IMR-90 (cell line): Measurements from ENCODE around the gene DISC1. TPM values are rescaled to one million over a fixed set of nuclear protein-coding genes. Genes with fewer than 3 reads are reported as not detected.

Experiments used
- ATAC-seq: fragments of 200-7000 bp; cut with Tn5 transposase; 2 replicates; pipeline ENCODE4 v1.9.1; 2020; ENCODE audit warnings: low read depth, mild to moderate bottlenecking, moderate library complexity
- BruUV-seq: library from RNA; stranded (reverse); fragments of 400-500 nt; replicated peaks from 2 replicates; lab custom pipeline; 2021; lab: Mats Ljungman, UMichigan
- CTCF ChIA-PET: fragments of 300-600 bp; formaldehyde crosslinking; extraction: SDS; loops from one replicate; lab custom pipeline; 2021; ENCODE audit warnings: antibody characterized with exemption; lab: Yijun Ruan, JAX
- POLR2A ChIA-PET: fragments of 300-600 bp; sonication (Branson Sonifier 250); formaldehyde crosslinking; loops from one replicate; lab custom pipeline; 2022; ENCODE audit warnings: antibody characterized with exemption; ENCODE audit not compliant: unreplicated experiment; lab: Charles Lee
- DNase-seq: peaks from one replicate; pipeline ENCODE4 v3.0.0; 2013
- H2AFZ ChIP-seq: replicated peaks from 2 replicates; pipeline ENCODE3; 2013; ENCODE audit warnings: low read length, mild to moderate bottlenecking; ENCODE audit not compliant: poor library complexity
- H2AK5ac ChIP-seq: 2 replicates; pipeline ENCODE4 v1.6.1; 2013; ENCODE audit warnings: low read depth, low read length, inconsistent platforms
- H2AK9ac ChIP-seq: replicated peaks from 2 replicates; pipeline ENCODE3; 2013; ENCODE audit warnings: mild to moderate bottlenecking, low read depth, low read length, moderate library complexity; ENCODE audit not compliant: poor library complexity
- H2BK120ac ChIP-seq: 2 replicates; pipeline ENCODE4 v1.6.1; 2013; ENCODE audit warnings: low read depth, low read length, inconsistent platforms
- H2BK15ac ChIP-seq: 3 replicates; pipeline ENCODE4 v1.6.1; 2013; ENCODE audit warnings: low read depth, low read length, inconsistent platforms
- H2BK20ac ChIP-seq: 2 replicates; pipeline ENCODE4 v1.6.1; 2013; ENCODE audit warnings: low read depth, mild to moderate bottlenecking, inconsistent platforms, low read length, moderate library complexity
- H2BK5ac ChIP-seq: 2 replicates; pipeline ENCODE4 v1.6.1; 2013; ENCODE audit warnings: mild to moderate bottlenecking, low read depth, low read length, inconsistent platforms; ENCODE audit not compliant: poor library complexity, severe bottlenecking
- H3K14ac ChIP-seq: replicated peaks from 2 replicates; pipeline ENCODE4 v1.6.1; 2013; ENCODE audit warnings: low read depth, low read length, inconsistent platforms
- H3K18ac ChIP-seq: 2 replicates; pipeline ENCODE4 v1.6.1; 2013; ENCODE audit warnings: low read depth, low read length, control low read depth
- H3K23ac ChIP-seq: 2 replicates; pipeline ENCODE4 v1.6.1; 2013; ENCODE audit warnings: low read depth, low read length, inconsistent platforms
- H3K27ac ChIP-seq: 2 replicates; pipeline ENCODE4 v1.5.1; 2013; ENCODE audit warnings: mild to moderate bottlenecking, control low read depth, low read length; ENCODE audit not compliant: insufficient read depth
- H3K27me3 ChIP-seq: 2 replicates; pipeline ENCODE4 v1.6.1; 2013; ENCODE audit warnings: low read length; ENCODE audit not compliant: control insufficient read depth, insufficient read depth
- H3K36me3 ChIP-seq: 2 replicates; pipeline ENCODE4 v1.6.1; 2013; ENCODE audit warnings: low read length, mixed read lengths; ENCODE audit not compliant: control insufficient read depth, insufficient read depth
- H3K4ac ChIP-seq: 2 replicates; pipeline ENCODE4 v1.6.1; 2013; ENCODE audit warnings: low read depth, low read length, inconsistent platforms
- H3K4me1 ChIP-seq: 2 replicates; pipeline ENCODE4 v1.6.1; 2013; ENCODE audit warnings: low read length, mixed read lengths; ENCODE audit not compliant: control insufficient read depth, insufficient read depth
- H3K4me2 ChIP-seq: 2 replicates; pipeline ENCODE4 v1.6.1; 2013; ENCODE audit warnings: low read depth, mild to moderate bottlenecking, control low read depth, low read length, moderate library complexity
- H3K4me3 ChIP-seq: 2 replicates; pipeline ENCODE4 v1.5.1; 2013; ENCODE audit warnings: low read depth, mild to moderate bottlenecking, control low read depth, low read length, moderate library complexity; ENCODE audit not compliant: insufficient read depth
- H3K56ac ChIP-seq: 2 replicates; pipeline ENCODE4 v1.6.1; 2013; ENCODE audit warnings: low read length, inconsistent platforms; ENCODE audit not compliant: insufficient read depth; ENCODE audit errors: extremely low read depth
- H3K79me1 ChIP-seq, 2 experiments: 2 replicates each; pipeline ENCODE4 v1.6.1; 2013; ENCODE audit warnings: low read length in 2 of 2, inconsistent platforms in 1 of 2, low read depth in 1 of 2
- H3K9ac ChIP-seq: 2 replicates; pipeline ENCODE4 v1.6.1; 2013; ENCODE audit warnings: low read depth, low read length, control low read depth
- H3K9me1 ChIP-seq: 2 replicates; pipeline ENCODE4 v1.6.1; 2013; ENCODE audit warnings: low read length, inconsistent platforms; ENCODE audit not compliant: insufficient read depth
- H3K9me3 ChIP-seq: 2 replicates; pipeline ENCODE4 v1.6.1; 2013; ENCODE audit warnings: low read length; ENCODE audit not compliant: control insufficient read depth, insufficient read depth
- H4K20me1 ChIP-seq: 2 replicates; pipeline ENCODE4 v1.6.1; 2013; ENCODE audit warnings: low read length, inconsistent platforms; ENCODE audit not compliant: insufficient read depth
- H4K5ac ChIP-seq: 2 replicates; pipeline ENCODE4 v1.6.1; 2013; ENCODE audit warnings: mild to moderate bottlenecking, low read depth, low read length, control low read depth
- H4K8ac ChIP-seq, 2 experiments: 2 replicates each; pipeline ENCODE4 v1.6.1; 2013; ENCODE audit warnings: low read depth in 2 of 2, low read length in 2 of 2, control low read depth in 1 of 2, inconsistent platforms in 1 of 2
- H4K91ac ChIP-seq: 2 replicates; pipeline ENCODE4 v1.6.1; 2013; ENCODE audit warnings: low read depth, low read length, inconsistent platforms; ENCODE audit not compliant: insufficient read depth
- MAZ ChIP-seq: IDR thresholded peaks from 2 replicates; pipeline ENCODE4 v1.6.1; 2012; ENCODE audit warnings: low read depth, mild to moderate bottlenecking, low read length, improper control_type of control experiment, moderate library complexity, borderline replicate concordance
- POLR2A ChIP-seq: IDR thresholded peaks from 2 replicates; pipeline ENCODE4 v1.6.1; 2012; ENCODE audit warnings: mild to moderate bottlenecking, low read depth, low read length
- WGBS, 2 experiments: methylation state at CpG; one replicate each; pipeline versions ENCODE4 v1.1.5 to v1.1.7; 2013; ENCODE audit warnings: missing lambda C conversion rate in 2 of 2; ENCODE audit not compliant: insufficient read length in 1 of 2; ENCODE audit errors: extremely low coverage in 2 of 2; 5-methylcytosine and 5-hydroxymethylcytosine counted together
- dilution Hi-C: fragments of 300-500 bp; cut with HindIII; formaldehyde crosslinking; loops from one replicate; pipeline ENCODE4 v1.14.3; 2018; ENCODE audit warnings: low sequenced_read_pairs; ENCODE audit not compliant: unreplicated experiment
- in situ Hi-C: fragments of 300-500 bp; cut with MboI; formaldehyde crosslinking; loops from 3 replicates; pipeline ENCODE4 v1.14.3; 2019; ENCODE audit warnings: low sequenced_read_pairs, inconsistent platforms, mixed read lengths
- intact Hi-C: fragments of 100-400 bp; cut with micrococcal nuclease; formaldehyde crosslinking; loops from 2 replicates; pipeline ENCODE4 v1.10.0; 2022
- polyA plus RNA-seq, 3 experiments: library from polyadenylated mRNA; depleted of rRNA; stranded (reverse); fragments of >200 nt; gene quantifications; 2 replicates each; pipeline ENCODE4 v1.2.3, GENCODE V29; 2012; ENCODE audit warnings: low replicate concordance in 1 of 3
- total RNA-seq: library from RNA; depleted of rRNA; stranded (reverse); fragments of >200 nt; gene quantifications from 2 replicates; pipeline ENCODE4 v1.2.3, GENCODE V29; 2012

The DISC1 gene
- total and polyA plus RNA-seq, 2 of the 4 experiments (the other 2 are of a cell fraction): 2.2 to 7.0 TPM

DNA sequence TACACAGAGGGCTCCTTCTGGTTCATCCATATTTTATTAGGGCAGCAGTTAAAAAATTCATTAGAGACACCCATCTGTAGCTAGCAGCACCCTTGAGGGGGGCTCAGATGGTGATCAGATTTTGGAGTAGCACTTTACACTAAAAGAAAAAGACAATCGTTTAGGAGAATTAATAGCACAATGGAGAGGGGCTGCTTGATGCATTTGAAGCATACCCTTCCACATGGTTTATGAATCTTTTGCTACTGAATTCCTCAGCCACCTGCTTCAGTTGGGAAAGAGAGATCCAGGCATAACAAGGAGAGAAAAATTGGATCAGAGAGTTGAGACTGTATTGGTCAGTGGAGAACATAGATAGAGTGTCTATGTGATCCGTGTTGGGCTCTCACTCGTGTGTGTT, 54.4 kb downstream of the DISC1 start:
- Histone ChIP-seq H3K56ac (no peak overlapping the region), H3K4me2 (no peak overlapping the region), H3K79me1 (peaks cover 3 to 18% of the 10 kb centered on the region in 2 experiments; a peak in 2 of 4 replicates), H3K9me1 (peaks cover 4% of the 10 kb centered on the region; the same call in 1 of the 2 replicates), H3K9me3 (no peaks in the 10 kb centered on the region), H4K20me1 (no peaks in the 10 kb centered on the region), H3K27me3 (no peaks in the 10 kb centered on the region), H4K5ac (no peak overlapping the region), H3K18ac (no peak overlapping the region), H4K8ac (no peak overlapping the region), H3K14ac (no peak overlapping the region), H2AFZ (no peak overlapping the region), H2BK20ac (no peak overlapping the region), H2AK5ac (no peak overlapping the region), H3K4ac (no peak overlapping the region), H2BK120ac (no peak overlapping the region), H3K36me3 (no peaks in the 10 kb centered on the region), H3K23ac (no peak overlapping the region), H3K4me3 (no peak overlapping the region), H3K9ac (no peak overlapping the region), H2BK5ac (no peak overlapping the region), H4K91ac (no peak overlapping the region), H2AK9ac (no peak overlapping the region), H2BK15ac (no peak overlapping the region), H3K4me1 (peaks cover 10% of the 10 kb centered on the region), H3K27ac (no peak overlapping the region)
- POLR2A ChIA-PET: no interaction called here
- in situ Hi-C loops: no loop called here
- DNase-seq (no peak), ATAC-seq (no peak)
- WGBS, 2 experiments: 90% methylated on average over 2 of the region's 3 CpGs; no CpG with 5 or more reads in 1 of the 2 experiments
- CTCF ChIA-PET: no interaction called here
- dilution Hi-C loops: no loop called here
- BruUV-seq: no TSS peak
- intact Hi-C loops: no loop called here
- no peak for TF ChIP-seq POLR2A
- TF ChIP-seq MAZ: no peak
